ENCODE measurements around the gene BRMS1L.

GRCh38 chr14:35789651-35790050 is 36.5 kb upstream of the BRMS1L start:
- no peak for TF ChIP-seq CTCF (IDR thresholded peaks at IDR 0.05)
- TF ChIP-seq ZFX (IDR thresholded peaks at IDR 0.05; ENCODE audit: borderline replicate concordance): no peak
